HepG2 (cell line): ENCODE data around the gene RPS6KA2. TPM values are rescaled to one million over a fixed set of nuclear protein-coding genes. Genes with fewer than 3 reads are reported as not detected.

Source experiments
- E2F1 ChIP-seq: sonication (generic); formaldehyde crosslinking; IDR thresholded peaks from 2 replicates; pipeline ENCODE4 v1.5.0; 2020; ENCODE audit warnings: missing genetic modification reagents
- HMG20B ChIP-seq: conservative IDR thresholded peaks from 2 replicates; pipeline ENCODE4 v1.6.1; 2016; ENCODE audit warnings: missing genetic modification reagents, missing compliant biosample characterization
- KDM5B ChIP-seq: sonication (generic); formaldehyde crosslinking; IDR thresholded peaks from 2 replicates; pipeline ENCODE4 v1.4.0; 2020; ENCODE audit warnings: missing genetic modification reagents, mild to moderate bottlenecking, borderline replicate concordance
- NFRKB ChIP-seq: fragments of 450-650 bp; IDR thresholded peaks from 2 replicates; pipeline ENCODE4 v1.6.1; 2017
- POLR2AphosphoS5 ChIP-seq: IDR thresholded peaks from 2 replicates; pipeline ENCODE4 v1.6.1; 2012; ENCODE audit warnings: low read depth, low read length
- SOX13 ChIP-seq, 3 experiments: fragments of 450-650 bp in 1 of 3; sonication (generic) in 1 of 3; formaldehyde crosslinking in 1 of 3; IDR thresholded peaks in 2 of 3; conservative IDR thresholded peaks in 1 of 3; 2 replicates each; pipeline versions ENCODE4 v1.5.0 to v1.6.1; 2016 to 2020; ENCODE audit warnings: antibody characterized with exemption in 1 of 3, mild to moderate bottlenecking in 1 of 3, missing compliant biosample characterization in 1 of 3, missing genetic modification reagents in 1 of 3, moderate library complexity in 1 of 3
- SOX6 ChIP-seq, 2 experiments: fragments of 450-650 bp in 1 of 2; sonication (generic) in 1 of 2; formaldehyde crosslinking in 1 of 2; IDR thresholded peaks; 2 replicates each; pipeline versions ENCODE4 v1.4.0 to v1.6.1; 2017 to 2020; ENCODE audit warnings: antibody characterized with exemption in 1 of 2, mild to moderate bottlenecking in 1 of 2, missing genetic modification reagents in 1 of 2
- TCF12 ChIP-seq, 2 experiments: fragments of 450-650 bp in 1 of 2; sonication (generic) in 1 of 2; formaldehyde crosslinking in 1 of 2; IDR thresholded peaks; 2 replicates each; pipeline versions ENCODE4 v1.6.1 to v1.8.0; 2017 to 2022; ENCODE audit warnings: antibody characterized with exemption in 1 of 2, mild to moderate bottlenecking in 1 of 2, missing genetic modification reagents in 1 of 2, moderate library complexity in 1 of 2
- ZFYVE20 ChIP-seq: sonication (generic); formaldehyde crosslinking; IDR thresholded peaks from 2 replicates; pipeline ENCODE4 v1.8.0; 2023; ENCODE audit warnings: low read depth, mild to moderate bottlenecking, moderate library complexity, missing genetic modification reagents, borderline replicate concordance
- ZHX1 ChIP-seq: sonication (generic); formaldehyde crosslinking; IDR thresholded peaks from 2 replicates; pipeline ENCODE4 v1.8.1; 2022; ENCODE audit warnings: low read depth, mild to moderate bottlenecking, missing genetic modification reagents
- ZNF354B ChIP-seq: sonication (generic); formaldehyde crosslinking; IDR thresholded peaks from 2 replicates; pipeline ENCODE4 v1.8.0; 2022; ENCODE audit warnings: mild to moderate bottlenecking, missing genetic modification reagents
- polyA plus RNA-seq, 8 experiments: library from polyadenylated mRNA; depleted of rRNA in 3 of 8; stranded (reverse) in 7 of 8; unstranded in 1 of 8; fragments of >200 nt; fragmentation: Illumina TruSeq in 4 of 8; extraction: Trizol in 4 of 8; gene quantifications; 2 replicates each; pipeline versions ENCODE4 v1.2.1 to v1.2.3, GENCODE V29; 2011 to 2016; ENCODE audit warnings: low read depth in 4 of 8, missing spikeins in 1 of 8, mixed read lengths in 1 of 8; ENCODE audit not compliant: insufficient read depth in 1 of 8
- total RNA-seq, 5 experiments: library from RNA; depleted of rRNA; stranded (reverse); fragments of >200 nt; fragmentation: Illumina TruSeq; extraction: Trizol; gene quantifications; 2 replicates each; pipeline ENCODE4 v1.2.3, GENCODE V29; 2016; ENCODE audit warnings: low read depth in 1 of 5
- TF ChIP-seq, protein P1 (sequence below), 2 experiments: fragments of 450-650 bp in 1 of 2; sonication (generic) in 1 of 2; formaldehyde crosslinking in 1 of 2; IDR thresholded peaks; 2 replicates each; pipeline versions ENCODE4 v1.6.1 to v1.8.0; 2016 to 2022; ENCODE audit warnings: antibody characterized with exemption in 1 of 2, mild to moderate bottlenecking in 1 of 2, missing genetic modification reagents in 1 of 2

The RPS6KA2 gene
- total and polyA plus RNA-seq, 2 of the 13 experiments (the other 11 are each of a cell fraction or from before 2014, with no cell fraction given), result 0.22 to 0.38 TPM

GRCh38 chr6:166387642-166388289 is 239.3 kb downstream of the RPS6KA2 start (continued):
- TF ChIP-seq, protein P1, sequence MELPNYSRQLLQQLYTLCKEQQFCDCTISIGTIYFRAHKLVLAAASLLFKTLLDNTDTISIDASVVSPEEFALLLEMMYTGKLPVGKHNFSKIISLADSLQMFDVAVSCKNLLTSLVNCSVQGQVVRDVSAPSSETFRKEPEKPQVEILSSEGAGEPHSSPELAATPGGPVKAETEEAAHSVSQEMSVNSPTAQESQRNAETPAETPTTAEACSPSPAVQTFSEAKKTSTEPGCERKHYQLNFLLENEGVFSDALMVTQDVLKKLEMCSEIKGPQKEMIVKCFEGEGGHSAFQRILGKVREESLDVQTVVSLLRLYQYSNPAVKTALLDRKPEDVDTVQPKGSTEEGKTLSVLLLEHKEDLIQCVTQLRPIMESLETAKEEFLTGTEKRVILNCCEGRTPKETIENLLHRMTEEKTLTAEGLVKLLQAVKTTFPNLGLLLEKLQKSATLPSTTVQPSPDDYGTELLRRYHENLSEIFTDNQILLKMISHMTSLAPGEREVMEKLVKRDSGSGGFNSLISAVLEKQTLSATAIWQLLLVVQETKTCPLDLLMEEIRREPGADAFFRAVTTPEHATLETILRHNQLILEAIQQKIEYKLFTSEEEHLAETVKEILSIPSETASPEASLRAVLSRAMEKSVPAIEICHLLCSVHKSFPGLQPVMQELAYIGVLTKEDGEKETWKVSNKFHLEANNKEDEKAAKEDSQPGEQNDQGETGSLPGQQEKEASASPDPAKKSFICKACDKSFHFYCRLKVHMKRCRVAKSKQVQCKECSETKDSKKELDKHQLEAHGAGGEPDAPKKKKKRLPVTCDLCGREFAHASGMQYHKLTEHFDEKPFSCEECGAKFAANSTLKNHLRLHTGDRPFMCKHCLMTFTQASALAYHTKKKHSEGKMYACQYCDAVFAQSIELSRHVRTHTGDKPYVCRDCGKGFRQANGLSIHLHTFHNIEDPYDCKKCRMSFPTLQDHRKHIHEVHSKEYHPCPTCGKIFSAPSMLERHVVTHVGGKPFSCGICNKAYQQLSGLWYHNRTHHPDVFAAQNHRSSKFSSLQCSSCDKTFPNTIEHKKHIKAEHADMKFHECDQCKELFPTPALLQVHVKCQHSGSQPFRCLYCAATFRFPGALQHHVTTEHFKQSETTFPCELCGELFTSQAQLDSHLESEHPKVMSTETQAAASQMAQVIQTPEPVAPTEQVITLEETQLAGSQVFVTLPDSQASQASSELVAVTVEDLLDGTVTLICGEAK (IDR thresholded peaks at IDR 0.05), result no peak
- TF ChIP-seq, protein P1 (CRISPR knock-in tag; IDR thresholded peaks at IDR 0.05), result no peak
- no peak for TF ChIP-seq ZHX1 (CRISPR knock-in tag)
- TF ChIP-seq HMG20B (CRISPR knock-in tag), result peak; percentile 73; the same call in 1 of the 2 replicates
- no peak for TF ChIP-seq ZFYVE20 (CRISPR knock-in tag)
- TF ChIP-seq TCF12 (IDR thresholded peaks at IDR 0.05), result no peak
- TF ChIP-seq TCF12 (CRISPR knock-in tag; IDR thresholded peaks at IDR 0.05), result peak; percentile 52; the same call in 1 of the 2 replicates
- peak; percentile 21; the same call in 1 of the 2 replicates for TF ChIP-seq E2F1 (CRISPR knock-in tag)
- no peak for TF ChIP-seq KDM5B (CRISPR knock-in tag)
- 0 out of 2 replicates have a peak, but pooled peaks have one; percentile 23 for TF ChIP-seq POLR2AphosphoS5
- no peak for TF ChIP-seq ZNF354B (CRISPR knock-in tag)
- peak; percentile 78 for TF ChIP-seq SOX13 (IDR thresholded peaks at IDR 0.05)
- TF ChIP-seq SOX13 (CRISPR knock-in tag; conservative IDR thresholded peaks at IDR 0.05 in 1 of 2, IDR thresholded peaks at IDR 0.05 in 1 of 2), result peak in 1 of 2 experiments; percentile 93; a peak in 2 of 4 replicates
- no peak for TF ChIP-seq NFRKB
- TF ChIP-seq SOX6 (IDR thresholded peaks at IDR 0.05), result no peak
- peak; percentile 96 for TF ChIP-seq SOX6 (CRISPR knock-in tag; IDR thresholded peaks at IDR 0.05)
